ENCODE data around the gene SMARCD3. TPM values are rescaled to one million over a fixed set of nuclear protein-coding genes. Genes with fewer than 3 reads are reported as not detected.

The SMARCD3 gene
- polyA plus RNA-seq, 3 donors, result 104 to 183 (median 112) TPM

- TF ChIP-seq CTCF (IDR thresholded peaks at IDR 0.05), result peak; percentile 14
- Histone ChIP-seq H3K79me2 (ENCODE audit: insufficient read depth, low read length) (peaks cover 20% of the 10 kb centered on the region), H3K27me3 (ENCODE audit: control insufficient read depth in 2 of 2, insufficient read depth in 2 of 2, low read length in 2 of 2) (no peaks in the 10 kb centered on the region), H3K36me3 (replicated peaks in 1 of 2; ENCODE audit: control insufficient read depth in 1 of 2, insufficient read depth in 2 of 2, low read length in 2 of 2) (peaks cover 7 to 30% of the 10 kb centered on the region in 2 donors), H3K4me1 (ENCODE audit: control insufficient read depth in 1 of 2, insufficient read depth in 2 of 2, low read length in 2 of 2) (peaks cover 61 to 63% of the 10 kb centered on the region in 2 donors), H3K27ac (ENCODE audit: low read depth in 1 of 2, low read length in 2 of 2) (peak overlapping the region; percentile 86 to 92), H3K9ac (ENCODE audit: insufficient read depth, low read length, poor library complexity, severe bottlenecking) (peak overlapping the region; percentile 48), H3K9me3 (replicated peaks in 1 of 2; ENCODE audit: control insufficient read depth in 1 of 2, insufficient read depth in 1 of 2, low read length in 2 of 2) (no peaks in the 10 kb centered on the region), H4K20me1 (ENCODE audit: insufficient read depth, low read length) (peaks cover 18% of the 10 kb centered on the region), H3K4me2 (replicated peaks; ENCODE audit: extremely low read depth, low read length, poor library complexity, severe bottlenecking) (peak overlapping the region; percentile 53), H2AFZ (ENCODE audit: insufficient read depth, low read depth, low read length, poor library complexity, severe bottlenecking) (peak overlapping the region; percentile 30), H3K4me3 (replicated peaks in 1 of 3; ENCODE audit: low read depth in 2 of 3, low read length in 3 of 3) (peak overlapping the region in 1 of 3 experiments; percentile 79)
- peaks cover 72% of the 10 kb centered on the region for H3K4me1 Mint-ChIP-seq
- peak overlapping the region; percentile 9 to 68 for H3K4me3 Mint-ChIP-seq
- no peaks in the 10 kb centered on the region for H3K9me3 Mint-ChIP-seq
- H3K36me3 Mint-ChIP-seq, result peaks cover 38 to 59% of the 10 kb centered on the region in 2 donors
- H3K27me3 Mint-ChIP-seq (ENCODE audit: low read depth in 3 of 3), result peaks cover 2 to 6% (median 3%) of the 10 kb centered on the region in 3 donors
- 6% methylated on average over 5 of the region's 7 CpGs for WGBS (ENCODE audit: insufficient coverage)
- peak; percentile 94 to 99 (median 98) for DNase-seq
- H3K27ac Mint-ChIP-seq, result peak overlapping the region; percentile 91 to 99 (median 95)
- intact Hi-C loops (cut with micrococcal nuclease), result loop anchor here in 1 of 2 donors (2.0 to 5.0 kb wide), 2 partner anchors 23 to 40 kb away; partner anchors contain the start of genes CHPF2 and SMARCD3
These were observed 23.3 kb upstream of the SMARCD3 start for GRCh38 chr7:151271699-151272355.

DNA sequence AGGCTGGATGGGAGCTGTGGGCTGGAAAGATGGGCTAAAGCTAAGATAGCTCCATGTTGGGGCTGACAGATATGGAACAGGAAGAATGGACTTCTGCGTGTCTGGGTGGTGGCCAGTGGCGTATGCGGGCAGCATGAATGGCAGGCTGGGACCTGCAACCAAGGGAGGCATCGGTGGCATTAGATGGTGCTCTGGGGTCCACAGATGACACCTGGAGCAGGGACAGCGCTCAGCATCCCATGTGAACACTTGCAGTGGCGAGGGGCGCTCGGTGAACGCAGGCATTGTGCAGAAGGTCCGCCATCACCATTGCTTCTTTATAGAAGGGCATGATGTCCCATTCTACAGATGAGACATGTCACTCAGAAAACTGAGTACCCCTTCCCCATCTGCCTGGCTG lies 21.0 kb upstream of the SMARCD3 start:
- H3K27ac Mint-ChIP-seq, result peak overlapping the region in 2 of 7 donors; percentile 51 to 73
- TF ChIP-seq CTCF (IDR thresholded peaks at IDR 0.05), result no peak
- H3K4me3 Mint-ChIP-seq, result no peak overlapping the region
- intact Hi-C loops (cut with micrococcal nuclease), result no loop called here
- H2AFZ ChIP-seq (ENCODE audit: insufficient read depth, low read depth, low read length, poor library complexity, severe bottlenecking), result no peak overlapping the region
- no peak overlapping the region for H3K4me3 ChIP-seq (replicated peaks in 1 of 3; ENCODE audit: low read depth in 2 of 3, low read length in 3 of 3)
- H3K36me3 Mint-ChIP-seq, result peaks cover 35 to 56% of the 10 kb centered on the region in 2 donors
- H3K9ac ChIP-seq (ENCODE audit: insufficient read depth, low read length, poor library complexity, severe bottlenecking), result no peak overlapping the region
- peaks cover 0 to 3% (median 2%) of the 10 kb centered on the region in 3 donors for H3K27me3 Mint-ChIP-seq (ENCODE audit: low read depth in 3 of 3)
- H3K27ac ChIP-seq (ENCODE audit: low read depth in 1 of 2, low read length in 2 of 2), result no peak overlapping the region
- DNase-seq, result no peak
- no peak overlapping the region for H3K4me2 ChIP-seq (replicated peaks; ENCODE audit: extremely low read depth, low read length, poor library complexity, severe bottlenecking)
- peaks cover 4% of the 10 kb centered on the region for H4K20me1 ChIP-seq (ENCODE audit: insufficient read depth, low read length)
- peaks cover 0 to 2% (median 0%) of the 10 kb centered on the region in 7 donors for H3K9me3 Mint-ChIP-seq
- 97% methylated on average over 10 of the region's 10 CpGs for WGBS (ENCODE audit: insufficient coverage)
- H3K36me3 ChIP-seq (replicated peaks in 1 of 2; ENCODE audit: control insufficient read depth in 1 of 2, insufficient read depth in 2 of 2, low read length in 2 of 2), result peaks cover 7 to 30% of the 10 kb centered on the region in 2 donors
- no peaks in the 10 kb centered on the region for H3K9me3 ChIP-seq (replicated peaks in 1 of 2; ENCODE audit: control insufficient read depth in 1 of 2, insufficient read depth in 1 of 2, low read length in 2 of 2)
- peaks cover 42% of the 10 kb centered on the region in 2 donors for H3K4me1 ChIP-seq (ENCODE audit: control insufficient read depth in 1 of 2, insufficient read depth in 2 of 2, low read length in 2 of 2)
- no peaks in the 10 kb centered on the region for H3K27me3 ChIP-seq (ENCODE audit: control insufficient read depth in 2 of 2, insufficient read depth in 2 of 2, low read length in 2 of 2)
- H3K4me1 Mint-ChIP-seq, result peaks cover 51% of the 10 kb centered on the region
- H3K79me2 ChIP-seq (ENCODE audit: insufficient read depth, low read length), result peaks cover 5% of the 10 kb centered on the region

Measured in CD14-positive monocyte (primary cell).